Activated naive CD8-positive, alpha-beta T cell (primary cell): ENCODE measurements around the gene ANAPC4.
"Not testable (repeated sequence)": the region's sequence is repeated elsewhere in the genome, so short reads cannot be mapped to it uniquely, and the experiment has no call there.

ENCODE experiments used
- H3K27ac Mint-ChIP-seq: one replicate; pipeline ENCODE4 v1.8.0; 2021; ENCODE audit warnings: mixed read lengths
- H3K27me3 Mint-ChIP-seq: one replicate; pipeline ENCODE4 v1.8.0; 2021; ENCODE audit warnings: mixed read lengths
- H3K36me3 Mint-ChIP-seq: one replicate; pipeline ENCODE4 v1.8.0; 2021; ENCODE audit warnings: mixed read lengths
- H3K4me1 Mint-ChIP-seq: one replicate; pipeline ENCODE4 v1.8.0; 2021; ENCODE audit warnings: low read depth, mixed read lengths
- H3K4me3 Mint-ChIP-seq: one replicate; pipeline ENCODE4 v1.8.0; 2021; ENCODE audit warnings: mild to moderate bottlenecking, mixed read lengths
- H3K9me3 Mint-ChIP-seq: one replicate; pipeline ENCODE4 v1.8.0; 2021; ENCODE audit warnings: low read depth, mixed read lengths

The ANAPC4 gene

GRCh38 chr4:25367004-25367621 lies 9.9 kb upstream of the ANAPC4 start:
- peaks cover 4% of the 10 kb centered on the region for H3K36me3 Mint-ChIP-seq
- H3K27ac Mint-ChIP-seq, result no peak overlapping the region
- no peak overlapping the region for H3K4me3 Mint-ChIP-seq
- H3K9me3 Mint-ChIP-seq, result no peaks in the 10 kb centered on the region
- no peaks in the 10 kb centered on the region for H3K27me3 Mint-ChIP-seq
- no peaks in the 10 kb centered on the region for H3K4me1 Mint-ChIP-seq

DNA sequence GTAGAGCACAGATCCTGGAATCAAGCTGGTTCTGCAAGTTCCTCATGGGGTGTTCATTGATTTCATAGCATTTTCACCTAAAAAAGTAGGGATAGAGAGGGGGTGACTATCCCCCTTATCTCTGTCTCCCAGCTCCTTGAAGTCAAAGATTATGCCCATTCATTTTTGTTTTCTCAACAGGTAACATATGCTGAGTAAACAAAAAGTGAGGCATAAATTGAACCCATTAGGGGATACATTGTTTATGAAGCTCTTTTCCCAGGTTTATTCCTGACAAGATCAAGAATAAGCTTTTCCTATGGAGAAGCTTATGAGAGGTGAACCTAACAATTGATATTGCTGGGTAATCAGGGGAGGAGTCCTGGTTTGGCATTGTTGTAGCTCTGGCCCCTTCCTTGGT lies 9.2 kb upstream of the ANAPC4 start:
- Mint-ChIP-seq H3K9me3 (no peaks in the 10 kb centered on the region), H3K4me3 (no peak overlapping the region), H3K27ac (no peak overlapping the region), H3K36me3 (peaks cover 4% of the 10 kb centered on the region), H3K4me1 (no peaks in the 10 kb centered on the region), H3K27me3 (no peaks in the 10 kb centered on the region)

DNA sequence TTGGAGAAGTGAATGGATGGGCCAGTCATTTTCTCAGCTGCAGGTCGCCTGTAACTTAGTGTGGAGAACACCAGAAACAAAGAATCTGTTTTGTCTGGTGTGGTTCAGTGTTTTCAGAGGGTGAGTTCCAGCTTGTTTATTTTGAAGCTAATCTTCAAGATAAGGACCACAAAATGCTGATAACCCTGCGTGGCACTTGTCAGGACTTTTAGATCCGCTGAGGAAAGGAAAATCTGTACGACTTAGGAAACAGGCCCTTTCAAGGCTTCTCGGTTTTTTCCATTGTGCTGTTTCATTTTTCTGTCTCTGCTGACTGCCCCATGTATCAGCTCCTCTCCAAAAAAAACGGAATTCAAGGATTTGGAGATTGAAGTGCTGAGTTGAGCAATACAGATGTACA lies 8.7 kb upstream of the ANAPC4 start:
- Mint-ChIP-seq H3K9me3 (no peaks in the 10 kb centered on the region), H3K36me3 (peaks cover 4% of the 10 kb centered on the region), H3K4me1 (no peaks in the 10 kb centered on the region), H3K27me3 (no peaks in the 10 kb centered on the region), H3K27ac (no peak overlapping the region), H3K4me3 (no peak overlapping the region)

GRCh38 chr4:25370242-25370641 lies 6.8 kb upstream of the ANAPC4 start:
- H3K27me3 Mint-ChIP-seq, result no peaks in the 10 kb centered on the region
- no peak overlapping the region for H3K27ac Mint-ChIP-seq

GRCh38 chr4:25372549-25372948 lies 4.5 kb upstream of the ANAPC4 start:
- not testable (repeated sequence) for H3K36me3 Mint-ChIP-seq, H3K4me1 Mint-ChIP-seq, H3K4me3 Mint-ChIP-seq

More at GRCh38 chr4:25370242-25370641, 6.8 kb upstream of the ANAPC4 start:
- H3K36me3 Mint-ChIP-seq, result peaks cover 2% of the 10 kb centered on the region
- H3K4me1 Mint-ChIP-seq, result peaks cover under 1% of the 10 kb centered on the region
- no peak overlapping the region for H3K4me3 Mint-ChIP-seq
- no peaks in the 10 kb centered on the region for H3K9me3 Mint-ChIP-seq

DNA sequence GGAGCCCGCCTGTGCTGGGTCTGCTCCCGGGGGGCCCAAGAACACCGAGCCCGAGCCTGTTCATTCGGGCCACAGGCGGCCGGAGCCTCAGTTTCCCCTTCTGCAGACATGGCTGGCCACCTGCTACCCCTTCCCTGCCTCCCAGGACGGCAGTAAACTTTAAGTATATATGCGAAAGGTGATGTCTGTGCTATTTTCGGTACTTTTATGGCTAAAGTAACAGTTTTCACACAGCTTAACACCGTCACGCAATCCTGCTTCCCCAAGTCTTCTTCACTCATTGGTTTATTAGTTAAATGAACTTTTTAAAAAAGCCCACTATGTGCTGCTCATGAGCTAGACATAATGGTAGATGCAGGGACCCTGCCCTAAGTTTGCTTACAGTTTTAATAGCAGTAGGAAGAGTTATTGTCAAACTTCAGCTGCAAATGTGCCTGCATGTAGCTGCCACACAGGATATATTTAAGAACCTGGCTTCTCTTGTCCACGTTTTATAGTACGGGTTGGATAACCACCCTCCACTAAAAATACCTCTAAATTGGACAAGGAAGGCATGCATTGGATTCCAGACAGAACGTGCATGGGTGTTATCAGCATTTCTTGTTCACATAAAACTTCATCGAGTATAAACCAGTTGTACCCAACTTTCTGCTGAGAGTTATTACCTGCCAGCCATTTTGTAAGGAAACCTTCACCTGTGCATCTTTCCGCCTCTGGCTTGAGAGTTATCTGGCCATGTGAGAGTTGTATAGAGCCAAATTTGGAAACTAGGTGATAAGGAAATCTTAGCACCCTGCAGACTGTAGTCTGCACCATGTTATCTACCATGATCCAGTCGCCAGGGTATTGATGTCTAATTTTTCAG lies 741 bp downstream of the ANAPC4 start:
- Mint-ChIP-seq H3K4me1 (peaks cover 14% of the 10 kb centered on the region), H3K27ac (peak overlapping the region; percentile 92), H3K4me3 (no peak overlapping the region), H3K27me3 (no peaks in the 10 kb centered on the region), H3K9me3 (no peaks in the 10 kb centered on the region), H3K36me3 (no peaks in the 10 kb centered on the region)

More at GRCh38 chr4:25372549-25372948, 4.5 kb upstream of the ANAPC4 start:
- H3K9me3 Mint-ChIP-seq, H3K27me3 Mint-ChIP-seq: not testable (repeated sequence)
- peak overlapping the region; percentile 7 for H3K27ac Mint-ChIP-seq

DNA sequence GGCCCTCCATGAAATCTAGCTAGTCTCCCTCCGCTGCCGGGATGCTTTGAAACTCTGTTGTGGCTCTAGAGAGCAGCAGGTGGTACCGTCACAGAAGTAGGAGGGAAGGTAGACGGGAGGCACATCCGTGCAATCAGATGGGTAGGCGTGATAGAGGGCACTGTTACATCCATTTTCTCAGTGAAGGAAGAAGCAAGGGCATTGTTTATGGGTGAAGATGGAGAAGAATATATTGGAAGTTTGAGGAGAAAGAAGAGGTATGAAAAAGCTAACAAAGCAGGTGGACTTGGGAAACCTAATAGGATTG lies 1.3 kb downstream of the ANAPC4 start:
- peaks cover 14% of the 10 kb centered on the region for H3K4me1 Mint-ChIP-seq
- H3K27me3 Mint-ChIP-seq, result no peaks in the 10 kb centered on the region
- H3K36me3 Mint-ChIP-seq, result peaks cover 2% of the 10 kb centered on the region
- H3K27ac Mint-ChIP-seq, result no peak overlapping the region
- no peak overlapping the region for H3K4me3 Mint-ChIP-seq
- no peaks in the 10 kb centered on the region for H3K9me3 Mint-ChIP-seq

DNA sequence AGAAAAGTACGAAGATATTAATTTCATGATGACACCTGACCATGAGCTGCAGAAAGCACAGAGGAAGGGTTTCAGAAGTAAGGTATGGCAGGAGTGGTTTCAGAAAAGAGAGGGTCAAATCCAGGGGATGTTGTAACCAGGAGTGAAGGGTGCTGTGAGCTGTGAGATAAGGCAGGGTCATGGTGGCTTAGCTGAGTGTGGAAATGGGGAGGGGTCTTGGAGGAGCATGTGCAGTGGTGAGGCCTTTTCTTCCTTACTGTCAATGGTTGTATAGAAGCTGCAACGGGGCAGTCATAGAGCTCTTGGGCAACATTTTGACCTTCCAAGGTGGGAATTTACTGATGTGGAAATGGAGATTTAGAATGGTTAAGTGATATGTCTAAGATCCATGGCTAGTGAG lies 2.5 kb downstream of the ANAPC4 start:
- Mint-ChIP-seq H3K27ac (no peak overlapping the region), H3K4me1 (peaks cover 14% of the 10 kb centered on the region), H3K9me3 (no peaks in the 10 kb centered on the region), H3K36me3 (peaks cover 6% of the 10 kb centered on the region), H3K4me3 (no peak overlapping the region), H3K27me3 (no peaks in the 10 kb centered on the region)

- Mint-ChIP-seq H3K4me1 (peaks cover 4% of the 10 kb centered on the region), H3K27me3 (no peaks in the 10 kb centered on the region), H3K27ac (no peak overlapping the region), H3K9me3 (no peaks in the 10 kb centered on the region), H3K36me3 (peaks cover 13% of the 10 kb centered on the region), H3K4me3 (no peak overlapping the region)
Observed at GRCh38 chr4:25383647-25384046, 6.6 kb downstream of the ANAPC4 start.

DNA sequence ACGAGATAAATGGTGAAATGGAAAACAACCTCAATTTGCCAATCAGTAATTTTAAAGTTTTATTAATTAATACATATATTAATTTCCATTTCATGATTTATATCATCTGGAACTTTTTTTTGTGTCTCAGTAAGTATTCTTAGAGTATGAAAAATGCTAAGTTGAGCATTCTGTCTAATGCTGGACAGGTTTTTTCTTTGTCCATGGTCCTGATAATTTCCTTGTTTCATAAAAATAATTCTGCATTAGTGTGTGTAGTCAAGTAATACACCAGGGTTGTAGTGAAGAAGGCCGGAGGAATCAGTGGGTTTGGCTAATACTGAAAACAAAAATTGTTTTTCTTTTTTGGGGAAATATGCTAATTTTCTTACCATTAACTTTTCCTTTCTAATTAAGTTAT lies 9.9 kb downstream of the ANAPC4 start:
- Mint-ChIP-seq H3K27me3 (no peaks in the 10 kb centered on the region), H3K4me3 (no peak overlapping the region), H3K36me3 (peaks cover 27% of the 10 kb centered on the region), H3K27ac (no peak overlapping the region), H3K9me3 (no peaks in the 10 kb centered on the region), H3K4me1 (peaks cover 4% of the 10 kb centered on the region)

GRCh38 chr4:25397305-25397704 lies 20.2 kb downstream of the ANAPC4 start:
- Mint-ChIP-seq H3K4me3 (no peak overlapping the region), H3K27ac (no peak overlapping the region), H3K27me3 (no peaks in the 10 kb centered on the region), H3K4me1 (peaks cover 2% of the 10 kb centered on the region), H3K36me3 (peaks cover 48% of the 10 kb centered on the region), H3K9me3 (peaks cover 6% of the 10 kb centered on the region)

DNA sequence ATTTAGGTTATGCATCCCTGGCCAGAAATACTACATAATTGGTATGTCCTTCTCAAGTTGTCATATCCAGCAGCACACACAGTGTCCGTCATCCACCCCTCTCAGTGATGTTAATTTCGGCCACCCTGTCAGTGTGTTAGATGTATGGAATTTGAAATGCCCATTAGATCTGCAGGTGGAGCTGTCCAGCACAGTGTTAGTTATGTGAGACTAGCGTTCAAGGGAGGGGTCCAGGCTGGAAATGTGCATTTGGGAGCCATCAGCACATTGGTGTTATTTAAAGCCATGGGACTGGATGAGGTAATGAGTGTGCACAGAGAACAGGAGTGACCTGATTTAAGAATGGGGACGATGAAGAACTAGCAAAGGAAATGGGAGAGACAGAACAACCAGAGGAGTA lies 22.4 kb downstream of the ANAPC4 start:
- Mint-ChIP-seq H3K27me3 (no peaks in the 10 kb centered on the region), H3K4me3 (no peak overlapping the region), H3K9me3 (peaks cover 6% of the 10 kb centered on the region), H3K4me1 (peaks cover 2% of the 10 kb centered on the region), H3K36me3 (peaks cover 49% of the 10 kb centered on the region), H3K27ac (no peak overlapping the region)

DNA sequence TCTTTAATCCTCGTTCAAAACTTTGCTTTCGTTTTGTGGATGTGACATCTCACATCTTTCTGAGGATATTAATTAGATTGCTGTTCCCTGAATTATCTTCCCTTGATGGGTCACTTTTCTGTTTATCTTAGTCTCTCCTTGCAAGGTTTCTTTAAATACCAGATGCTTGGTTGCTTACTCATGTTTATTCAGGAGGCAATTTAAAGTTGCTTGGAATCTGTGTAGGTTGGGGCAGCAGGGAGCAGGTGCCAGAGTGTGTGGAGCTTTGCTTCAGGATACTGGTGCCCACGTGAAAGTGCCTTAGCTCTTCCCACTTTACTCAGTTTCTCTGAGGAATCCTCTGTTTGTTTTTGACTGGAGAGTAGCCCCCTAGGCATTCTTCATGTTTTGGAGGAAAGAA lies 24.0 kb downstream of the ANAPC4 start:
- Mint-ChIP-seq H3K27me3 (no peaks in the 10 kb centered on the region), H3K9me3 (peaks cover 6% of the 10 kb centered on the region), H3K27ac (no peak overlapping the region), H3K4me1 (peaks cover 2% of the 10 kb centered on the region), H3K4me3 (no peak overlapping the region), H3K36me3 (peaks cover 42% of the 10 kb centered on the region)

DNA sequence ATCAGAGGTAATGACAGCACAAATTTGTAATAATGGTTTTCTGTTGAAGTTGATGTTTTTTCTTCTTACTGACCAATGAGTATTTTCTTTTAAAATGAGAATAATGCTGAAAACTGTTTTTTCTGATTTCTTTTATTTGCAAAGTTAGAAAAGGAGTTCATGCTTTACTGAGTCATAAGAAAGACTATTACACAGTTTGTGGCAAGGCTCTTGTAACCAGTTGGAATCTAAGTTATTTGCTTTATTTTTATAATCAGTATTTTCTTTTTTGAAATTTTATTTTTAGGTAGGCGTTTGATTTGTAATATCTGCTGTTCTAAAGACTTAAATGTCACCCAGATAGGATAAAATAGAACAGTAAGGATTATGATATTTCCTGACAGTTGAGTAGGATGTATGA lies 25.5 kb downstream of the ANAPC4 start:
- Mint-ChIP-seq H3K4me1 (peaks cover 2% of the 10 kb centered on the region), H3K27me3 (no peaks in the 10 kb centered on the region), H3K36me3 (peaks cover 30% of the 10 kb centered on the region), H3K9me3 (no peaks in the 10 kb centered on the region), H3K4me3 (no peak overlapping the region), H3K27ac (no peak overlapping the region)

DNA sequence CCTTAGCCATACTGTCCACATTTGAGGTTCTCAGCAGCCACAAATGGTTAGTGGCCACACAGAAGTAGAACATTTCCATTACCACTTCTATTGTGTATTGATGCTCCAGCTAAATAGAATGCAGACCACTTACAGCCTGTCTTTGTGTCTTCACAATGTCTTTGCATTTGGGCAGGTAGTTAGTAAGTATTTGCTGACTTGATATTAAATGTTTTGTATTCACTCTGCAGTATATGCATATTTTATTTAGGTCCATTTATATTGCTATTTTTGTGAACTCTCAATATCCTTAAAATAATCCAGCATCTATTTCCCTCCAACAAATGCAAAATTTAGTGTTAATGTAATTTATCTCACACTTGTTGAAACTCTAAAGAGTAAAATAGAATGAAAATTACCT lies 26.6 kb downstream of the ANAPC4 start:
- H3K36me3 Mint-ChIP-seq, result peaks cover 22% of the 10 kb centered on the region
- no peak overlapping the region for H3K27ac Mint-ChIP-seq
- H3K4me1 Mint-ChIP-seq, result no peaks in the 10 kb centered on the region
- H3K4me3 Mint-ChIP-seq, result no peak overlapping the region
- H3K9me3 Mint-ChIP-seq, result no peaks in the 10 kb centered on the region
- H3K27me3 Mint-ChIP-seq, result no peaks in the 10 kb centered on the region

DNA sequence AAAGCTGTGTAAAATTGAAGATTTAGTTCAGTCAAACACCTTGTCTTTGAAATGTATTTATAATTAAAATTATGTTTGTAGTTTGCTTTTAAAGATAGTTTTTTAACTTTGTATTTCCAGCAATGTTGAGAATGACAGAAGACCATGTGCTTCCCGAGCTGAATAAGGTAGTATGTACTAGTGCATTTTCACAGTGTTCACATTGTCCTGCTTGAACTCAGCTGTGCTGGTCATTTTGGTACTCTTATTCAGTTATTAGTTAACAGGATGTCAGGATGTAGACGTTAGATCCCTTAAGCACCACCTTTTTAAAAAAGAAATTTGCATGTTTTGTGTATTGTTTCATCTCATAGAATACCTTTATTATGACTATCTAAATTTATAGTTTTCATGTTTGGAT lies 28.4 kb downstream of the ANAPC4 start:
- Mint-ChIP-seq H3K4me3 (no peak overlapping the region), H3K27ac (no peak overlapping the region), H3K36me3 (peaks cover 21% of the 10 kb centered on the region), H3K27me3 (no peaks in the 10 kb centered on the region), H3K4me1 (no peaks in the 10 kb centered on the region), H3K9me3 (no peaks in the 10 kb centered on the region)
